Stimulated activated naive CD4-positive, alpha-beta T cell (primary cell): ENCODE data around the gene CNTN5.

Experiments used
- DNase-seq, 6 experiments: peaks; one replicate each; lab custom pipeline; 2025; lab: John Stamatoyannopoulos, UW

The CNTN5 gene

GRCh38 chr11:100328626-100329340 lies 1308.0 kb downstream of the CNTN5 start:
- no peak for DNase-seq

DNA sequence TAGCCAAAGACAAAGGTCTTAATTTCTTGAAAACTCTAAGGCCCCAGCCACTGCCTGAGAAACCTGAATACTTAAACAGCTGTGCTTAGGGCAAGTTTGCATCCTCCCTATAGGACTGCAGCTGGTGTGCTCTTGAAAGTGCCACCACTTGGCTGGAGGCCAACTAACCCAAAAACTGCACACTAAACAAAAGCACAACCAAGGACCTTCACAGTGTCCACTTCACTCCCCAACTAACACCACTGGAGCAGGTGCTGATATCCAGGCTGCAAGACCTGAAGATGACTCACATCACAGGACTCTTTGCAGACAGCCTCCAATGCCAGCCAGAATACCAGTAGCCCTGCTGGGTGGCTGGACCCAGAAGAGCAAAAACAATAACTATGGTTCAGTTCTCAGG lies 1308.6 kb downstream of the CNTN5 start:
- DNase-seq = no peak

- no peak for DNase-seq
These were observed 1316.1 kb downstream of the CNTN5 start for GRCh38 chr11:100336873-100337272.

GRCh38 chr11:100338144-100338840 lies 1317.5 kb downstream of the CNTN5 start:
- no peak for DNase-seq

DNA sequence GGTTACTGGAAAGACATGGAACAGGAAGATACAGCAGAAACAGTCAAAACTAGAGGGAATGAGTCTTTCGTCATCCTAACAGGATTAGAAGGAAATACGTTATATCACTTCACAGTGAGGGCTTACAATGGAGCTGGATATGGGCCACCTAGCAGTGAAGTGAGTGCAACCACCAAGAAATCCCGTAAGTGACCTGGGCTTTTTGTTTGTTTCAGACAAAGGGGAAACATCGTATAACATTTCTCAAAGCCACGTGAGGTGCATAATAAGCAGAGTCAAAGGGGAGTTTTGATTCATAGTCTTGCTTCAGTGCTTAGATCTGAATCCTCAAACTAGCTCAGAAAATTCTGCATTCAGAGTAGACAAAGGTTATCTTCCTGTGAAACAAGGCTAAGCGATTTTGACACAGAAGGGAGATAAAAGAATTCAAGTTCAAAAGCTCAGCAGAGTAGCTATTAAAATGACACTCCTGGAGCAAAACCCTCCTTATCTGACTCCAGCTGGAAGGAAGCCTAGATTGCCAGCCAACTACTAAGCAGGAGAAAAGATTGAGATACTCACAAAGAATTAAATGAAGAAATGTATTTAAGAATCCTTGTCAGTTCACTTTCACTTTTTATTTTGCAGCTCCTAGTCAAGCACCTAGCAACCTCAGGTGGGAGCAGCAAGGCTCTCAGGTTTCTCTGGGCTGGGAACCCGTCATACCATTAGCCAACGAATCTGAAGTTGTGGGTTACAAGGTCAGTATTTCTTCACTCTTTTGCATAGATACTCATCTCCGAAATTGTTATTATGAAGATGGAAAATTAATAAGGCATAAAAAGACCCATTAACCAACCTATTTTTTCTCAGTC lies 1319.9 kb downstream of the CNTN5 start:
- DNase-seq = no peak

- no peak for DNase-seq
These were observed 1332.3 kb downstream of the CNTN5 start for GRCh38 chr11:100353083-100353482.

GRCh38 chr11:100354736-100355135 lies 1334.0 kb downstream of the CNTN5 start:
- DNase-seq = no peak

DNA sequence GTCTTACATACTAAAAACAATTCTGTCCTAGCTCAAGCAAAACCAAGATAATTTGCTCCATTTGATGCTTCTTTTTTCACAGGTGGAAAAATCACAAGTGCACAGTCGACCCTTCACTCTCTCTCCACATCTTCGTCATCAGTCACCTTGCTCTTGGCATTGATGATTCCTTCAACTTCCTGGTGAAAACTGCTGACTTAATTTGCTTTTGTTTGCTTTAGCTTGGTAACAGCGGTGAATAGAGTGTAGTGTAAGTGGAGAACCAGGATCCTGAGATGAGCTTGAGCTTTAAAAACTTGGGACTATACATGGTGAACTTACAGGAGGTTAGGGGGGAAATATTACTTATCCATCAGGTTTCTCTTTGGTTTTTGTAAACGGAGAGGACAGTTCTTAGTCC lies 1335.3 kb downstream of the CNTN5 start:
- no peak for DNase-seq

GRCh38 chr11:100359281-100359680 lies 1338.5 kb downstream of the CNTN5 start:
- no peak for DNase-seq

- DNase-seq = no peak
These were observed 1347.1 kb downstream of the CNTN5 start for GRCh38 chr11:100367892-100368291.

DNA sequence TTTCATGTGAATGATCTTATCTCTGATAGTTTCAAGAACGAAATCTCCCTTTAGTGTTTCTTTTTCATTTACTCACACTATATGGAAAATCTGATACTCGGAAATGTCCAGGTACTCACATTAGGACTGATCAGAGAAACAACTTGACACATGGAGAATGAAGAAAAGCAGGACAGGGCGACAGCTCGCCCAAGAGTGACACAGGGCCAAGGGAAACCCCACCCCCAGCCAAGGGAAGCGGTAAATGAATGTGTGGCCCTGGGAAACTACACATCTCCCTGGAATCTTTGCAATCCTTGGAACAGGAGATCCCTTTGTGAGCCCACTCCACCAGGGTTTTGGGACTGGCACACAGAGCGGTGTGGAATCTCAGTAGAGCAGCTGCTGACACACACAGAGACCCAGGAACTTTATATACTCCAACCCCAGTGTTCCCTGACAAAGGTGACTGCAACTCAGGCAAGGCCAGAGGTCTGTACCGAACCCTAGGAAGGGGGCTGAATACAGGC lies 1362.7 kb downstream of the CNTN5 start:
- no peak for DNase-seq

DNA sequence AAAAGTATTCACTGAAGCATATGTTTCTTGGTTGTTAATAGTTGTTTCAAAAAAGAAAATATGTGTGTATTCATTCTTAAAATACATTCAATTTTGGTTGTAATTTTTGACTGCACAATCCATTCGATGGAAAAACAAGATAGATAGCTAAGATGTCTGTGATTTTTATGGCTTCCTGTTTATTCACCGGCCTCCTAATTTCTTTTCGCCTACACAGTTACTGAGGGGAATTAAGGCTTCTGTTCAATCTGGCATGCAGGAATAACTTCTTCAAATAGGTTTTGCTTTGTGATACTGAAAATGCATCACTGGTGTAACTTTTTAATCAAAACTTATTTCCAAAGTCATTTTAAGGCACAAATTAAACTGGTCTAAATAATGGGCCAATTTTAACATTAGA lies 1375.5 kb downstream of the CNTN5 start:
- DNase-seq = no peak

DNA sequence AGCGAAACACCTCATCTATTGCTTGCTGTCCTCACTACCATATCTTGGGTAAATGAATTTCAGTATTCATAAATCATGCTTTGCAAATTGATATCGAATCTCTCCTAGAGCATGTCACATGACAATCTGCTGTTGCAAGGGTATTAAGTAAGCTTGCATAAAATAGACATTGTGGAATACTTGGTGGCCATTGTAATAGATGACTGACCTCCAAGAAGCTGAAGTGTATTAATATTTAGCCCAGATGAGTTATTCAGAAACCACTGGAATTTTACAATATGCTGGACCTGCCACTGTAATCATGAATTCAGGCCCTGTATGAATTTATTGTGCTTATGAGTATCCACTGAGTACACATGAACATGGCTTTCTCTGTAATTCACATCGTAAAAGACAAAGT lies 1376.7 kb downstream of the CNTN5 start:
- DNase-seq = no peak

GRCh38 chr11:100403816-100404215 lies 1383.1 kb downstream of the CNTN5 start:
- DNase-seq = no peak

GRCh38 chr11:100404907-100405306 lies 1384.2 kb downstream of the CNTN5 start:
- no peak for DNase-seq
